ENCODE data around the gene GRK2. TPM values are rescaled to one million over a fixed set of nuclear protein-coding genes. Genes with fewer than 3 reads are reported as not detected.

Gene GRK2
- total RNA-seq, 4 donors from 2014 or later = 40.2 to 79.8 (median 68.4) TPM

- no peak for ATAC-seq
- TF ChIP-seq POLR2A (IDR thresholded peaks at IDR 0.05) = no peak
- TF ChIP-seq CTCF (IDR thresholded peaks at IDR 0.05 in 4 of 5, conservative IDR thresholded peaks at IDR 0.05 in 1 of 5) = no peak
- Histone ChIP-seq H3K9me3 (no peaks in the 10 kb centered on the region), H3K4me3 (no peak overlapping the region), H3K27ac (no peak overlapping the region), H3K27me3 (no peaks in the 10 kb centered on the region), H3K4me1 (peaks cover 16 to 21% of the 10 kb centered on the region in 2 donors), H3K36me3 (no peaks in the 10 kb centered on the region)
- intact Hi-C loops (cut with DNase I; ENCODE audit: low total_unique reads) = no loop called here
- in situ Hi-C loops (cut with MboI; ENCODE audit: low sequenced_read_pairs in 4 of 4) = no loop called here
- no peak for DNase-seq
These were observed 26.4 kb downstream of the GRK2 start for GRCh38 chr11:67292671-67293070.

- intact Hi-C loops (cut with DNase I; ENCODE audit: low total_unique reads) (no loop called here), in situ Hi-C loops (cut with MboI; ENCODE audit: low sequenced_read_pairs in 4 of 4) (no loop called here)
- Histone ChIP-seq H3K36me3 (no peaks in the 10 kb centered on the region), H3K27ac (no peak overlapping the region), H3K9me3 (no peaks in the 10 kb centered on the region), H3K27me3 (no peaks in the 10 kb centered on the region), H3K4me1 (peaks cover 12 to 18% of the 10 kb centered on the region in 2 donors), H3K4me3 (no peak overlapping the region)
- no peak for ATAC-seq
- DNase-seq = no peak
- TF ChIP-seq CTCF (IDR thresholded peaks at IDR 0.05 in 4 of 5, conservative IDR thresholded peaks at IDR 0.05 in 1 of 5) (no peak), POLR2A (IDR thresholded peaks at IDR 0.05) (no peak)
These were observed 26.8 kb downstream of the GRK2 start for GRCh38 chr11:67293090-67293489.

- Histone ChIP-seq H3K4me1 (no peaks in the 10 kb centered on the region), H3K27me3 (no peaks in the 10 kb centered on the region), H3K36me3 (peaks cover 0 to 11% of the 10 kb centered on the region in 2 donors), H3K4me3 (no peak overlapping the region), H3K27ac (no peak overlapping the region), H3K9me3 (no peaks in the 10 kb centered on the region)
- in situ Hi-C loops (cut with MboI; ENCODE audit: low sequenced_read_pairs in 4 of 4) = no loop called here
- ATAC-seq (no peak), DNase-seq (no peak)
- no peak for TF ChIP-seq POLR2A (IDR thresholded peaks at IDR 0.05)
- TF ChIP-seq CTCF (IDR thresholded peaks at IDR 0.05 in 4 of 5, conservative IDR thresholded peaks at IDR 0.05 in 1 of 5) = no peak
- intact Hi-C loops (cut with DNase I; ENCODE audit: low total_unique reads) = no loop called here
These were observed 29.6 kb downstream of the GRK2 start for GRCh38 chr11:67295846-67296245.

- ATAC-seq (no peak), DNase-seq (no peak)
- Histone ChIP-seq H3K9me3 (no peaks in the 10 kb centered on the region), H3K27me3 (no peaks in the 10 kb centered on the region), H3K4me3 (no peak overlapping the region), H3K36me3 (peaks cover 0 to 11% of the 10 kb centered on the region in 2 donors), H3K4me1 (peaks cover 14% of the 10 kb centered on the region in 2 donors), H3K27ac (no peak overlapping the region)
- TF ChIP-seq POLR2A (IDR thresholded peaks at IDR 0.05) = no peak
- no peak for TF ChIP-seq CTCF (IDR thresholded peaks at IDR 0.05 in 4 of 5, conservative IDR thresholded peaks at IDR 0.05 in 1 of 5)
- intact Hi-C loops (cut with DNase I; ENCODE audit: low total_unique reads) (no loop called here), in situ Hi-C loops (cut with MboI; ENCODE audit: low sequenced_read_pairs in 4 of 4) (no loop called here)
These were observed 32.5 kb downstream of the GRK2 start for GRCh38 chr11:67298786-67299185.

Data from gastrocnemius medialis (tissue), 4 donors.